ENCODE results near the gene CRB3. TPM values are rescaled to one million over a fixed set of nuclear protein-coding genes. Genes with fewer than 3 reads are reported as not detected.

CRB3 gene
- total and polyA plus RNA-seq, 2 of the 4 experiments (the other 2 are of a cell fraction): not detected

- no peak for ATAC-seq (ENCODE audit: low read depth)
- Histone ChIP-seq H4K91ac (ENCODE audit: insufficient read depth, low read depth, low read length) (no peak overlapping the region), H4K20me1 (ENCODE audit: insufficient read depth, low read length) (no peaks in the 10 kb centered on the region), H3K56ac (ENCODE audit: extremely low read depth, insufficient read depth, low read length) (no peak overlapping the region), H2AK9ac (replicated peaks; ENCODE audit: low read depth, low read length, poor library complexity) (no peak overlapping the region), H3K4me3 (ENCODE audit: insufficient read depth, low read depth, low read length) (no peak overlapping the region), H3K4me2 (ENCODE audit: low read depth, low read length) (no peak overlapping the region), H3K18ac (ENCODE audit: low read depth, low read length) (no peak overlapping the region), H3K27me3 (ENCODE audit: control insufficient read depth, insufficient read depth, low read length) (peaks cover 23% of the 10 kb centered on the region), H2BK5ac (ENCODE audit: low read depth, low read length, poor library complexity, severe bottlenecking) (no peak overlapping the region), H3K36me3 (ENCODE audit: control insufficient read depth, insufficient read depth, low read length) (no peaks in the 10 kb centered on the region), H3K23ac (ENCODE audit: low read depth, low read length) (no peak overlapping the region), H3K4ac (ENCODE audit: low read depth, low read length) (no peak overlapping the region), H3K9me3 (ENCODE audit: control insufficient read depth, insufficient read depth, low read length) (peaks cover 5% of the 10 kb centered on the region), H2AK5ac (ENCODE audit: low read depth, low read length) (no peak overlapping the region), H3K79me1 (ENCODE audit: low read depth in 1 of 2, low read length in 2 of 2) (no peaks in the 10 kb centered on the region), H3K9me1 (ENCODE audit: insufficient read depth, low read length) (no peaks in the 10 kb centered on the region), H2BK120ac (ENCODE audit: low read depth, low read length) (no peak overlapping the region), H3K4me1 (ENCODE audit: control insufficient read depth, insufficient read depth, low read length) (no peaks in the 10 kb centered on the region), H4K5ac (ENCODE audit: low read depth, low read length) (no peak overlapping the region), H2AFZ (replicated peaks; ENCODE audit: low read length, poor library complexity) (no peak overlapping the region), H2BK15ac (ENCODE audit: low read depth, low read length) (no peak overlapping the region), H4K8ac (ENCODE audit: low read depth in 2 of 2, low read length in 2 of 2) (no peak overlapping the region), H3K9ac (ENCODE audit: low read depth, low read length) (no peak overlapping the region), H3K27ac (ENCODE audit: insufficient read depth, low read length) (no peak overlapping the region), H2BK20ac (ENCODE audit: low read depth, low read length) (no peak overlapping the region), H3K14ac (replicated peaks; ENCODE audit: low read depth, low read length) (no peak overlapping the region)
- WGBS, 2 experiments (ENCODE audit: extremely low coverage in 2 of 2, insufficient read length in 1 of 2): 42% methylated on average over 4 of the region's 17 CpGs; no CpG with 5 or more reads in 1 of the 2 experiments
- dilution Hi-C loops (cut with HindIII; ENCODE audit: low sequenced_read_pairs, unreplicated experiment) (no loop called here), intact Hi-C loops (cut with micrococcal nuclease) (no loop called here), in situ Hi-C loops (cut with MboI; ENCODE audit: low sequenced_read_pairs) (no loop called here)
- DNase-seq: no peak
- BruUV-seq (replicated peaks): no TSS peak
- ChIA-PET CTCF (no interaction called here), POLR2A (ENCODE audit: unreplicated experiment) (no interaction called here)
- TF ChIP-seq POLR2A (IDR thresholded peaks at IDR 0.05; ENCODE audit: low read depth, low read length): no peak
- no peak for TF ChIP-seq MAZ (IDR thresholded peaks at IDR 0.05; ENCODE audit: borderline replicate concordance, low read depth, low read length)
- no peak for TF ChIP-seq ELK1 (IDR thresholded peaks at IDR 0.05; ENCODE audit: borderline replicate concordance, low read depth, low read length)
- TF ChIP-seq CTCF (conservative IDR thresholded peaks at IDR 0.05; ENCODE audit: low read depth, low read length): no peak
- no peak for TF ChIP-seq FOS (IDR thresholded peaks at IDR 0.05; ENCODE audit: low read depth, low read length)
- no peak for TF ChIP-seq RAD21 (IDR thresholded peaks at IDR 0.05; ENCODE audit: low read length)
- no peak for TF ChIP-seq BHLHE40 (IDR thresholded peaks at IDR 0.05; ENCODE audit: low read depth, low read length)
- TF ChIP-seq RFX5 (IDR thresholded peaks at IDR 0.05; ENCODE audit: low read depth, low read length): no peak
- TF ChIP-seq MAFK (IDR thresholded peaks at IDR 0.05; ENCODE audit: low read depth, low read length): no peak
- TF ChIP-seq CEBPB (IDR thresholded peaks at IDR 0.05; ENCODE audit: low read depth, low read length): no peak
- TF ChIP-seq SMC3 (IDR thresholded peaks at IDR 0.05; ENCODE audit: low read depth, low read length): no peak
- no peak for TF ChIP-seq NFE2L2 (IDR thresholded peaks at IDR 0.05; ENCODE audit: low read depth, low read length)
- no peak for TF ChIP-seq USF2 (IDR thresholded peaks at IDR 0.05; ENCODE audit: low read depth, low read length)
- TF ChIP-seq RCOR1 (IDR thresholded peaks at IDR 0.05; ENCODE audit: insufficient replicate concordance, low read length): no peak
These were observed 35.1 kb downstream of the CRB3 start for GRCh38 chr19:6499052-6499790.
